HG03575 (cell line): ENCODE results near the gene TNFRSF4.
"Not testable (repeated sequence)": the region's sequence is repeated elsewhere in the genome, so short reads cannot be mapped to it uniquely, and the experiment has no call there.

ENCODE experiments used
- ATAC-seq: cut with Tn5 transposase; IDR thresholded peaks from one replicate; pipeline ENCODE4 v1.9.1; 2021; ENCODE audit not compliant: unreplicated experiment, insufficient number of reproducible peaks, low FRiP score; ENCODE audit errors: extremely low read depth

TNFRSF4 gene

DNA sequence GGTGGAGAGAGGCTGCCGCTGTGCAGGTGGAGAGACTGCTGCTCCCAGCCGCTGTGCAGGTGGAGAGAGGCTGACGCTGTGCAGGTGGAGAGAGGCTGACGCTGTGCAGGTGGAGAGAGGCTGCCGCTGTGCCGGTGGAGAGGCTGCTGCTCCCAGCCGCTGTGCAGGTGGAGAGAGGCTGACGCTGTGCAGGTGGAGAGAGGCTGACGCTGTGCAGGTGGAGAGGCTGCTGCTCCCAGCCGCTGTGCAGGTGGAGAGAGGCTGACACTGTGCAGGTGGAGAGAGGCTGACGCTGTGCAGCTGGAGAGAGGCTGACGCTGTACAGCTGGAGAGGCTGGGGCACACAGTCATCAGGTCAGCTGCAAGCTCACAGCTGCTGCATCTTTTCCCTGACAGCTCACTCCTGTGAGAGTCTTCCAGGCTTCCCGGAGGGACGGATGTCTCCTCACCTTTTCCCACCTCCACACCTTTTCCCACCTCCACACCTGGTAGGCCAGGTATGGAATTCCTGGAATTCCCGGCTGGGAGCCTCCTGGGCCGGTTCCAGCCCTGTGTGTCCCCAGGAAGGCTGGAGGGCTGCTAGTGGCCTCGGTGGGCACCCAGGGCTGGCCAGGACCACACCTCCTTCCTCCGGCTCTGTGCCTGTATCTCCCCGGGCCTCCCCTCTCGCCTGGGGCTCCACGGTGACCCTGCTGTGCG is 37.7 kb downstream of the TNFRSF4 start:
- ATAC-seq, result not testable (repeated sequence)

DNA sequence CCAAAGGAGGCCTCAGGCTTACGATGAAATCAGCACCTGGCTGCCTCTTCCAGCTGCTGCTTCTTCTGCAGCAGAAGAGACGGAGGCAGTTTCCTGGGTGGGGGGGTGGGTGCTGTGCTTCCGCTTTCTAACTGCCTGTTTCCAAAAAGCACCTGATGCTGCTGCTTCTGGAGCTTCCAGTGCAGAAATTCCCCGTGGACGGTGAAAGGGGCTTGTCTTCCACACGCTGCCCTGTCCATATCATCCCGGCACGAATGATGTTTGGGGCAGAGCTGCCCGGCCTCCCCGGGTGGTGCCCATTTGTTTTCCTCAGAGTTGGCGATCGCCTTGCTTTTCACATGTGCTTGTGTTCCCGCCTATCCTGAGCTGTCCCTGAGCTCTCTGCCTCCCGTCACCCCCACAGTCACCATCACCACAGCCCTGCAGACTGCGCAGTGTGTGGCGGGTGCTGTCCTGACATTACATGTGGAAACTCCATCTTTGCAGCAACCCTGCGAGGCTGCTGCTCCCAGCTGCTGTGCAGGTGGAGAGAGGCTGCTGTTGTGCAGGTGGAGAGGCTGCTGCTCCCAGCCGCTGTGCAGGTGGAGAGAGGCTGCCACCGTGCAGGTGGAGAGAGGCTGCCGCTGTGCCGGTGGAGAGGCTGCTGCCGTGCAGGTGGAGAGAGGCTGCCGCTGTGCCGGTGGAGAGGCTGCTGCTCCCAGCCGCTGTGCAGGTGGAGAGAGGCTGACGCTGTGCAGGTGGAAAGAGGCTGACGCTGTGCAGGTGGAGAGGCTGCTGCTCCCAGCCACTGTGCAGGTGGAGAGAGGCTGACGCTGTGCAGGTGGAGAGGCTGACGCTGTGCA is 38.5 kb downstream of the TNFRSF4 start:
- no peak for ATAC-seq

DNA sequence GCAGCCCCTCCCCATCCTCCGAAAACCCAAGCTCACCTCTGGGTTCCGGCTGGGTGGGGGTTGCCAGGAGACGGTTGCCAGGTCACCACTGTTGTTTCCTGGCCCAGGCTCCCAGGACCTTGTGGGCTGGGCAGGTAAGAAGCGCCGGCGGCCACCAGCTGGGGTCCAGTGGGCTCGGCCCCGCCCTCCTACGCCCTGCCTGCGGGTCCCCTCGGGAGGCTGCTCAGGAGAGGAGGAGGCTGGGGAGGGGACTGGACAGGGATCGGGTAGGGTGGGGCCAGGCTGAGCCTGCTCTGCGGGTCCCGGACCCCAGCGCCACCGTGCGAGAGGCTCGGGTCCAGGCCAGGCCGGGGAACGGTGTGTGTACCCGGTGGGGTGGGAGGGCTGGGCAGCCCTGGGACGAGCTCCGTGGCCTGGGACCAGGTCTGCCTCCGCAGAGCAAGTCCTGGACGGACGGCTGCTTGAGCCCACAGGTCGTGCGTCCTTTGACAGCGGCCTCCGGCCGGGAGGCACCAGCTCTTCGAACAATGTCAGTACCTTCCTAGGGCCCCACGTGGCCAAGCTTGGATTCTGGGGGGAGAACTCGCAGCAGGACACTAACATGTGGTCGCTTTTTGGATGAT is 40.0 kb downstream of the TNFRSF4 start, which contains the start of gene TTLL10:
Gene TTLL10 (plus strand): TSS at position 88 of the 623 bp plus-strand sequence. CDS start 5,336 bp downstream, outside the sequence.
- ATAC-seq, result no peak

DNA sequence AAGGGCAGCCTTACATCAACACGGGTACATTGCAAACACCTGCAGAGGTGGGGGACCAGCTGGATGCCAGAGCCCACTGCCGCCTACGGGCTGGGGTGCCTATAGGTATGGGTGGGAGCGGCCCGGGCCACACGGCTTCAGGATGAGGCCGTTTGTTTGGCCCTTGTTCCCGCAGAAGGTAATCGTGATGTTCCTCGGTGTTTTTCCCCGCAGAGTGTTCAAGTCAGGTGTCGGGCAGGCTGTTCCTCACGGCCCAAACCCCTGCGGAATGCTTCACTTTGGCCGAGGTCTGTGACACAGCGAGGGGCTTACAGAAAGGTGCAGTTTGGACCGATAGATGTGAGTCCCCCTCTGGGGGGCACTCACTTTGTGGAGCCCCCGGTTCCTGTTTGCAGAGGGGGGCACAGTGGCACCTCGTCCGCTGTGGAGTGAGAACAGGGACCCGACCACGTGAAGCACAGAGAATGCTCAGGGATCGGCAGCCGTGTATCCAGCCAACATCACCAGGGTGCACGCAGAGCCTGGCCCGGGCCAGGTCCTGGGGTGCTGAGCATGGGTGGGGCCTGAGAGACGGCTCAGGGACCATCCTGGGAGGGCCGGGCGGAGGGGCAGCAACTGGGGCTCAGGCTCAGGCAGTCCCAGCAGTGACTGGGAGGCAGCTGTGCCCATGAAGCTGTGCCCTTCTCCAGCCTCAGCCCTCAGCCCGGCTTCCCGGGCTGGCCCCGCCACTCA is 40.7 kb downstream of the TNFRSF4 start:
- ATAC-seq, result no peak

DNA sequence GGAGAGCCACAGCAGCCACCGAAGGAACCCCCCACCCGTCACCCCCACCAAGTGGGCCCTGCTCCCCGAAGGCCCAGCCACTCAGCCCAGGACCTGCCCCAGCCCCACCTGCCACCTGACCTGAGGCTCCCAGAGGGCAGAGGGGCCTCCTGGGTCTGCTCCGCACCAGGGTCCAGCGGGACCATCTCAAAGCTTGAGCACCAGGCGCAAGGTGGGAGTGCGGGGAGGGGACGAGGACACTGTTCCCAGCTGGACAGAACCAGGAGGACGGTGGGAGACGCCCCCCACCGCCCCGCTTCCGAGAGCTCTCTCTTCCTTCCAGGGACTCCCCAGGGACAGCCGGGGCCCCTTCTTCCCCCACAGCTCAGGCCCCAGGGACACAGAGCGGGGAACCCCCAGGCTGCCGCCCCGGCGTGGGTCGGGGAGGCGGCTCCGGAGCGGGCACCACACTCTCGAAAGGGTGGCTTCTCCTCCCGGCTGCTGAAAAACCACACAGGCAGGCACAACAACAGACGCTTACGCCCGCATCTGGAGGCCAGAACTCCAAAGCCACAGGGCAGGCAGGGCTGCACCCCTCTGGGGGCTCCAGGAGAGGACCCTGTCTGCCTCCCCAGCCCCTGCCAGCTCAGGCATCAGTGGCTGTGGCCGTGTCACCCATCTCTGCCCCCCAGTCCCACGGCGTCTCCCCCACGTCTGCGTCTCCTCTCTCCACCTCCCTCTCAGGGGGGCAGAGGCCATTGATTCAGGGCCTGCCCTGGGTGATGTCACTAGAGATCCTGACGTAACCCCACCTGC is 42.2 kb downstream of the TNFRSF4 start:
- no peak for ATAC-seq

DNA sequence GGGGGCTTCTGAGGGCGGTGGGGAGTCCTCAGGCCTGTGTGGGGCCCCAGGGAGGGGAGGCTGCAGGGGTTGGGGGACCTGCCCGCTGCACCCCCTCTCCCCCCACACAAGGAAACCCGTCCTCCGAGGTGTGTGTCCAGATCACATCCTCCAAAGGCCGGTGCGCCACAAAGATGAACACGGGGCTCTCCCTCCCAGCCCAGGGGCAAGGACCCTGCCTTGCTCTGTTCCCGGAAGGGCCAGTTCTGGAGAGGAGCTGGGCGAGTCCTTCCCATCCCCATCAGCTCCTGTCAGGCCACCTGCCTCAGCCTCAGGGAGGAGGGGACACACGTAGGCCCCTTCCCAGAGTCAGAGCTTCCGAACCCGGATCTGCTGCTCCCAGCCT is 42.8 kb downstream of the TNFRSF4 start:
- ATAC-seq, result no peak

DNA sequence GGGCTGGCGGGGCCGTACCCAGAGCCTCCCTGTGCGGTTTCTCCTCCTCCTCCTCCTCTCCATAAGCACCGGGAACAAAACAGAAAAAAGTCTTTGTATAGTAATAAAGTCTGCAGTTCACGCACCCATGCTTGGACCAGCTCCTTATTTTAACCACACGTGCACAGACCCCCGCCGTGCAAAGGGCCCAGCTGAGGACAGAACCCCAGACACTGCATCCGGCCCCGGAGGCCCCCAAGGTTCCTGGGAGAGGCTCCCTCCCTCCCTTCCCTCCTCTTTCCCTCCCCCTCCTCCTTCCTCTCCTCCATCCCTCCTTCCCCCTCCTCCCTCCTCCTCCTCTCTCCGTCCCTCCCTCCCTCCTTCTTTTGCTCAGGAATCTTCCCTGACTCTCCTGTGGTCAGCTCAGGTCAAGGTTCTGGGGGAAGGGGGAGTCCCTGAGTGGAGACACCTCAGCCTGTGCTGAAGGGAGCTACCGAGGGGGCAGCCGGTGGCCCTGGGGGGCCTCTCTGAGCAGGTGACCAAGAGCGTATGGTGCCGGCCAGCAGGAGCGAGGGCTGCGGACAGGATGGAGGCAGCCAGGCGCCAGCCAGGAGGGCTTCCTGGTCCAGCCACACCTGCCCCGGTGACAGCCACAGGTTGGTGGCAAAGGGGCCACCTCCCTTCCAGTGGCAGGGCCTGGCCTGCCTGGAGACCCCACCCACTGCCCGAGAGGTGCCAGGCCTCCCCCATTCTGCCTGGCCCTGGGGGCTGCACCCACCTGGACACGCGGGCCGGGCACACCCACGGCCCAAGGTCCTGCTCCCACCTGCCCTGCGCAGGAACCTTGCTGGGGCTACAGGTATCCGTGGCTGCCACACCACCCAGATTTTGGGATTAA is 43.5 kb downstream of the TNFRSF4 start:
- ATAC-seq, result no peak

DNA sequence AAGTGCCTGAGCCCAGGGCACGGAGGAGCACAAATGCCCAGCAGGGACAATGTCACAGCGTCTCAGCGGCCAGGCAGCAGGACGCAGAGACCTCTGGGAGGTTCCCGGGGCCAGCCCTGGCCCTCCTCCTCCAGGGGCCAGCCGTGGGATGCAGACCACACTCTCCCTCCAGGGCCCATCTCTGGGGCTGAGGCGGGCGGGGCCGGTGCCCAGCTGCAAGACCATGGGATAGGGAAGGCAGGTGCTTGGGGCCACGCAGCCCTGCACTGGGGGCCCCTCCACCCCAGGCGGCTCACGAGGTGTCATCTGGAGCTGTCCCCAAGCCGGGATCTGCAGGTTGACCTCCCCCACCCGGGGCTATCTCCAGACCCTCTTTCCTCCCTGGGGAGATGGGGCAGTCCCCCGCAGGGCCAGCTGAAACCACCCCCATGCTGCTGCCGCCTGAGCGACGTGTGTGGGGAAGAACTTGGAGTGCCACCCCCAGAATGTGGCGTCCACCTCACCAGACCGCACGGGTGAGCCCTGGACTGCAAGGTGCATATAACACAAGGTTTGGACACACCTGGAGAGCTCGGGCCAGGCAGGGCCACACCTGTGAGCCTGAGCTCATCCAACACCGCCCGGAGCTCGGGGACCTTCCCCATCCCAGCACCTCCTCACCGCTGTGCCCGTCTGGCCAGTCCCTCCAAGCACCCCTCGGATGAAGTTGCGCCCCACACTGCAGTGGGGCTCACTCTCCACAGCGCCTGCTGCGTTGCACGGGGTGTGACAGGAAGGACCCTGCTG is 44.3 kb downstream of the TNFRSF4 start:
- ATAC-seq, result no peak

DNA sequence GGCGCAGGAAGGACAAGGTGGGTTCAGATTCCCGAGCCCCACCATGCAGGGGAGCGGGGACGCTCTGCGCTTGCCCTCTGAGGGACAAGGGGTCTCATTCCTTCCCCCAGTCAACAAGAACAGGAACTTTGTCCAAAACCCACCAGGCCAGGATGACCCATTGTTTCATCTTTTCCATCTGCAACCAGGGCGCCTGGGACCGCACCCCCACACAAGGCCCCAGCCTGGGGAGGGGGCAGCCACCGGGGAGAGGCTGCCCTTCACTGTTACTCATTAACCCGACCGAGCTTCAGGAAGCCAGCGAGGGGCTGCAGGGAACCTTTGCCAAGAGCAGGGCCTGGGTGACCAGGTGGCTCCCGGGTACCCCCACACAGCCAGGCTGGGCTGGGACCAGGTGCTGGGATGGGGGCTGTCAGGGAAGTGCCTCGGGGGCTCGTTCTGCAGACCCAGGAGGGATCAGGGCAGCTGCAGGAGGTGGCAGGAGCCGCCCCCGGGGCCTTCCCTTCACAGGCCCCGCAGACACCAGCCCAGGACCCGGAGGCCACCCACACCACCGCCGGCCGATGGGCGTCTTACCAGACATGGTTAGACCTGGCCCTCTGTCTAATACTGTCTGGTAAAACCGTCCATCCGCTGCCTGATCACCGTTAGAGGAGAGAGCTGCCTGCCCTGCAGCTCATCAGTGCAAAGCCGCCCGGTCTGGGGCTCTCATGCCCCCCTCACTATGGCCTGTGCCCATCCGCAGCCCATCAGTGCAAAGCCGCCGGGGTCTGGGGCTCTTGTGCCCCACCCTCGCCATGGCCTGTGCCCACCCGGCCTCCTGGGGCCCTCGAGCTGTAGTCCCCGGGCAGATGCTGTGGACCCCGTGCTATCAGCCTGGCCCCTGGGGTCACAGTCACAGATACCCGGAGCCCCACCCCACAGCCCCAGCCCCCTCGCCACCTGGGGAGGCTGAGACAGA is 45.2 kb downstream of the TNFRSF4 start:
- no peak for ATAC-seq

DNA sequence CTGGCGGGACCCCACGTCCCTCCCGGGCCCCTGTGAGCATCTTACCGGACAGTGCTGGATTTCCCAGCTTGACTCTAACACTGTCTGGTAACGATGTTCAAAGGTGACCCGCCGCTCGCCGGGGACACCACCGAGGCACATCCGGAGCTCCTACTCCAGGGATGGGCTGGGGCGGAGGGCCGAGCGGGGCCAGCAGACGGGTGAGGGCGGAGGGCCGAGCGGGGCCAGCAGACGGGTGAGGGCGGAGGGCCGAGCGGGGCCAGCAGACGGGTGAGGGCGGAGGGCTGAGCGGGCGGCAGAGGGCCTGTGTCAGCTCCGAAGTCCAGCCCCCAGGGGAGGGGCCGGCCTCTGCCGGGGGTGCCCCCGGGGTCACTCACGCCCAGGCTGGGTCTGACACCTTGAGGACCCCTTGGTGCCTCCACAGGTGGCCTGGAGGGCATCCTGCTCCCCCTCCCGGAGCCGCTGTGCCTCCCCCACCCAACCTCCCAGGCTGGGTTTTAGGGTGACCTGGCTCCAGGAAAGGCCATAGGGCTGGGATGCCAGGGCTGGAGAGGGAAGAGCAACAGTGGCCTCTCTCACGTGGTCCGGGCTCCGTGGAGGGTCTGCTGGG is 46.0 kb downstream of the TNFRSF4 start:
- no peak for ATAC-seq

DNA sequence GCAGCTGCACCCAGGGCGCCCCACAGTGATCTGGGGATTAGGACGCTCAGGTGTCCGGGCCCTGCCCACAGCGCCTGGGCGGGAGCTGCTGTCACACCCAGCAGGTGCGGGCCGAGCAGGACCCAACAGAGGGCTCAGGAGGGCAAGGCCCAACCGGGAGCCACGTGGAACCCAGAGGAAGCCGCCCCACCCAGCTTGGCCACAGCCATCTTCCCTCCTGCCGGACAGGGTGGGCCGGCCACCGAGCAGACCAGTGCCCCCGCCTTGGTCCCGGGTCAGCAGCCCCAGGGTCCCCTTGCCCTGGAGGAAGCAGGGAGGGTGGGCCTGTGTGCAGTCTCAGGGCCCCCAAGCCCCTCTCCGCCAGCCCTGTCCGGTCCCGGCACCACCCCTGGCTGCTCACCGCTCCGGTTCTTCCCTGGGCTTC is 46.5 kb downstream of the TNFRSF4 start:
- ATAC-seq, result no peak

DNA sequence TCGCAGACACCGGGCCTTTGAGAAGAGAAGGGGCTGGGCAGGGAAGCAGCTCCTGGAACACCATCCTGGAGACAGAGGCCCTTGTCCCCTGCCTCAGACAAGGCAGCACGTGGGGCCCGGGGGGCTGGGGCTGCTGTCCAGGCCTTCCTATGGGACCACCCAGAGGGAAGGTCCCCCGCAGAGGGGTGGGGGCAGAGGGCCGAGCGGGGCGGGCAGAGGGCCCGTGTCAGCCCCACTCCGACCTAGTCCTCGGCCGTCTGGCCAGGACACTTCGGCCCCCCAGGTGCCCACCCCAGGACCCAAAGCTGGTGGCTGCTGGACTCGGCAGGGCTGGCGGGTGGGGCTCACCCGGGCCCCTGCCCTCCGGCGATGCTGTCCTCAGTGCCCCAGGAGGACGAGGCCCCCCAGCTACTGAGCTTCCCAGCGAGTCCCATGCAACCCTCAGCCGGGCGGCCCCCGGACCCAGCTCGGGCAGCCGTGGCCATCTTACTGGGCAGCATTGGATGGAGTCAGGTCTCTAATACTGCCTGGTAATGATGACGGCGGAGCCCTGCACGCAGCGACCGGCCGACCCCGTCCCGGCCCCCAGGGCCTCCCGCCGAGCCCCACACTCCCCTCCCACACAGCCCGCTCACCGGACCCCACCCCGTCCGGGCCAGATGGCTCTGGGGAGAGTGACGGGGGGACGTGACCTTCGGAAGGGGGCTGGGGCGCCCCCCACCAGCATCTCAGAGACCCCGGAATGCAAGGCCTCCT is 47.1 kb downstream of the TNFRSF4 start:
- no peak for ATAC-seq

DNA sequence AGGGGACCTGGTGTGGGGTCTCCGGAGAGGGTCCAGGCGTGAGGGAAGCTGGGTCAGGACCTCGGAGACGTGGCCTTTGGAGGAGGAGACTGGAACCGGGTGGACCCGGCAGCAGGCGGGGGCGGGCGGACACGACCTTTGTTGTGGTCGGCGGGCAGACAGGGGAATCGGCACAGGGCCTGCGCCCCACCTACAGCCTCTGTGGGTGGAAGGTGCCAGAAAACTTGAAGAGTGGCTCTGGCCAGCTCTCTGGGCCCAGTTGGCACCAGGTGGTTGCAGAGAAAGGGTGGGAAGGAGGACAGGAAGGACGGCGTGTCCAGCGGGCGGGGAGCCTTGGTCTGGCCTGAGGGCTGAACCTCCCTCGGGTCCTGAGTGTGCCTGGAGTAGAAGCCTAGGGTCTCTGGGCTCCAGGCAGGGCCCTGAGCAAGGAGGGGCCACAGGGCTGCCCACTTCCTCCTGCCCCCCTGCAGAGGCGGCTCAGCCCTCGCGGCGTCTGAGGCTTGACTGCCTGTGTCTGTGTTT is 48.0 kb downstream of the TNFRSF4 start:
- no peak for ATAC-seq

DNA sequence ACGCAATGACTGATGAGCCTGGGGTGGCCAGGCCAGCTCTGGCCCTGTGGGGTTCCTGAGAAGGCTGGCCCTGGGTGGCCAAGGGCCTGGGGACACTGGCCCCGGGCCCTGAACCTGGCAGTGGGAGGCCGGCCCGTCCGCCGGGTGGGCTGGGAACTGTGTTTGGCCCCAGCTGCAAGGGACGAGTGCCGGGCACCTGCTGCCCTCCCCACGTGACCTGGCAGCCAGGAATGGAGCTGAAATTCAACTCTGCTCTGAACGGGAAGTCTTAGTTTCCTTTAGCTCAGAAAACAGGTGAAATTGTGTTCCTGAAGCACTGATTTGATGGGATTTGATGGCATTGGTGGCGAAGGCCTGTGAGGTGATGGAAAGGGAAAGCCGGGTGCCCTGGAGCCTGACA is 48.5 kb downstream of the TNFRSF4 start:
- ATAC-seq, result no peak
